Mucosa of rectum (tissue), 2 donors: Measurements from ENCODE around the gene XPO1.
"Not testable (repeated sequence)": the region's sequence is repeated elsewhere in the genome, so short reads cannot be mapped to it uniquely, and the experiment has no call there.

Source experiments
- H3K27ac ChIP-seq, 2 donors: one replicate each; pipeline ENCODE4 v1.7.0; 2013; ENCODE audit warnings: inconsistent platforms in 2 of 2, low read depth in 2 of 2, low read length in 2 of 2
- H3K27me3 ChIP-seq, 2 donors: one replicate each; pipeline ENCODE4 v1.7.0; 2013; ENCODE audit warnings: low read length in 2 of 2; ENCODE audit not compliant: control insufficient read depth in 2 of 2, insufficient read depth in 2 of 2
- H3K36me3 ChIP-seq, 2 donors: one replicate each; pipeline ENCODE4 v1.7.0; 2013; ENCODE audit warnings: low read length in 2 of 2; ENCODE audit not compliant: control insufficient read depth in 2 of 2, insufficient read depth in 2 of 2
- H3K4me1 ChIP-seq, 2 donors: one replicate each; pipeline ENCODE4 v1.7.0; 2013; ENCODE audit warnings: low read length in 2 of 2, mild to moderate bottlenecking in 1 of 2; ENCODE audit not compliant: control insufficient read depth in 2 of 2, insufficient read depth in 2 of 2
- H3K4me3 ChIP-seq, 2 donors: one replicate each; pipeline ENCODE4 v1.7.0; 2013; ENCODE audit warnings: low read length in 2 of 2
- H3K9ac ChIP-seq, 2 donors: one replicate each; pipeline ENCODE4 v1.7.0; 2013; ENCODE audit warnings: low read length in 2 of 2, low read depth in 1 of 2, mild to moderate bottlenecking in 1 of 2
- H3K9me3 ChIP-seq, 2 donors: one replicate each; pipeline ENCODE4 v1.7.0; 2013; ENCODE audit warnings: low read length in 2 of 2; ENCODE audit not compliant: control insufficient read depth in 2 of 2
- donor health status: healthy.
- donor health status: Normal muscosa, but diverticular disease.

The XPO1 gene, protein sequence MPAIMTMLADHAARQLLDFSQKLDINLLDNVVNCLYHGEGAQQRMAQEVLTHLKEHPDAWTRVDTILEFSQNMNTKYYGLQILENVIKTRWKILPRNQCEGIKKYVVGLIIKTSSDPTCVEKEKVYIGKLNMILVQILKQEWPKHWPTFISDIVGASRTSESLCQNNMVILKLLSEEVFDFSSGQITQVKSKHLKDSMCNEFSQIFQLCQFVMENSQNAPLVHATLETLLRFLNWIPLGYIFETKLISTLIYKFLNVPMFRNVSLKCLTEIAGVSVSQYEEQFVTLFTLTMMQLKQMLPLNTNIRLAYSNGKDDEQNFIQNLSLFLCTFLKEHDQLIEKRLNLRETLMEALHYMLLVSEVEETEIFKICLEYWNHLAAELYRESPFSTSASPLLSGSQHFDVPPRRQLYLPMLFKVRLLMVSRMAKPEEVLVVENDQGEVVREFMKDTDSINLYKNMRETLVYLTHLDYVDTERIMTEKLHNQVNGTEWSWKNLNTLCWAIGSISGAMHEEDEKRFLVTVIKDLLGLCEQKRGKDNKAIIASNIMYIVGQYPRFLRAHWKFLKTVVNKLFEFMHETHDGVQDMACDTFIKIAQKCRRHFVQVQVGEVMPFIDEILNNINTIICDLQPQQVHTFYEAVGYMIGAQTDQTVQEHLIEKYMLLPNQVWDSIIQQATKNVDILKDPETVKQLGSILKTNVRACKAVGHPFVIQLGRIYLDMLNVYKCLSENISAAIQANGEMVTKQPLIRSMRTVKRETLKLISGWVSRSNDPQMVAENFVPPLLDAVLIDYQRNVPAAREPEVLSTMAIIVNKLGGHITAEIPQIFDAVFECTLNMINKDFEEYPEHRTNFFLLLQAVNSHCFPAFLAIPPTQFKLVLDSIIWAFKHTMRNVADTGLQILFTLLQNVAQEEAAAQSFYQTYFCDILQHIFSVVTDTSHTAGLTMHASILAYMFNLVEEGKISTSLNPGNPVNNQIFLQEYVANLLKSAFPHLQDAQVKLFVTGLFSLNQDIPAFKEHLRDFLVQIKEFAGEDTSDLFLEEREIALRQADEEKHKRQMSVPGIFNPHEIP (N-terminal part only)

GRCh38 chr2:61538200-61538919 lies at the start of gene XPO1:
TSS of gene XPO1 (minus strand) at chr2:61538356. CDS start at chr2:61533897, 4,459 bp downstream.
- no peaks in the 10 kb centered on the region for H3K9me3 ChIP-seq
- H3K9ac ChIP-seq = peak within 1 kb of the TSS; percentile 89 to 96
- peak within 1 kb of the TSS; percentile 99 for H3K27ac ChIP-seq
- H3K36me3 ChIP-seq = no peaks in the 10 kb centered on the region
- H3K4me3 ChIP-seq = peak within 1 kb of the TSS; percentile 90 to 93
- H3K27me3 ChIP-seq = no peaks in the 10 kb centered on the region
- peaks cover 8 to 16% of the 10 kb centered on the region in 2 donors for H3K4me1 ChIP-seq

DNA sequence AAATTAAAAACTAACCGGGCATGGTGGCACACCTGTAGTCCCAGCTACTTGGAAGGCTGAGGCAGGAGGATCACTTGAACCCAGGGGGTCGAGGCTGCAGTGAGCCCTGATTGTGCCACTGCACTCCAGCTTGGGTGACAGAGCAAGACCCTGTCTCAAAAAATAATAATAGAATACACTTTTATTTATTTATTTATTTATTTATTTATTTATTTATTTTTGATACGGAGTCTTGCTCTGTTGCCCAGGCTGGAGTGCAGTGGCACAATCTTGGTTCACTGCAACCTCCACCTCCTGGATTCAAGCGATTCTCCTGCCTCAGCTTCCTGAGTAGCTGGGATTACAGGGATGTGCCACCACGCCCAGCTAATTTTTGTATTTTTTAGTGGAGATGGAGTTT lies 48.8 kb upstream of the XPO1 start:
- H3K9me3 ChIP-seq = not testable (repeated sequence)

DNA sequence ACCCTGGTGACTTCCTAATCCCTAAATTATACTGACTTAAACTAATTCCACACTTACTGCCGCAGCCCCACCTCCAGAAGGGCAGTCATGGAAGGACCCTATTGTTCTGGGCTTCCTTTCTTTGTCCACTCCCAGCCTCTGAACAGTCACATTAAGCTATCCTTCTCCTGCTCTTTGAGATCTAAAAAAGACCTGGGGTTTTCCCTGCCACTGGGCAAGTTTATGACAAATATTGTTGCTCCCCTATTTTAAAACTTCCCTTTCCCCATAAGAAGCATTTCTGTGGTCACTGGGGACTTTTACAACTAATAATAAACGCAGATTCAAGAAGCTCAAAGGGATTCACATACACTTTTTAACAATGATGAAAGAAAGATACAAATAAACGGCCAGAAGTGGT lies 47.2 kb upstream of the XPO1 start:
- Histone ChIP-seq H3K36me3 (no peaks in the 10 kb centered on the region), H3K9me3 (no peaks in the 10 kb centered on the region), H3K4me3 (no peak overlapping the region), H3K27ac (no peak overlapping the region), H3K9ac (no peak overlapping the region), H3K4me1 (no peaks in the 10 kb centered on the region), H3K27me3 (no peaks in the 10 kb centered on the region)

More for the DNA sequence above, 48.8 kb upstream of the XPO1 start:
- not testable (repeated sequence) for H3K9ac ChIP-seq, H3K4me3 ChIP-seq, H3K36me3 ChIP-seq, H3K27me3 ChIP-seq, H3K4me1 ChIP-seq, H3K27ac ChIP-seq

DNA sequence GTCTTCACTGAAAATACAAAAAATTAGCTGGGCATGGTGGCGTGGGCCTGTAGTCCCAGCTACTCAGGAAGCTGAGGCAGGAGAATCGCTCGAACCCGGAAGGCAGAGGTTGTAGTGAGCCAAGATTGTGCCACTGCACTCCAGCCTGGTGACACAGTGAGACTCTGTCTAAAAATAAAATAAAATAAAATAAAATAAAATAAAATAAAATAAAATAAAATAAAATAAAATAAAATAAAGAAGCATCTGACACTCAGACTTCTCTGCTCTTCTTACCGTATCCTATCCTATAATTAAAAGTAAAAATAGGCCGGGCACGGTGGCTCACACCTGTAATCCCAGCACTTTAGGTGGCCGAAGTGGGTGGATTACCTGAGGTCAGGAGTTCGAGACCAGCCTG lies 46.2 kb upstream of the XPO1 start:
- H3K9ac ChIP-seq, H3K27ac ChIP-seq, H3K36me3 ChIP-seq, H3K4me1 ChIP-seq, H3K9me3 ChIP-seq, H3K4me3 ChIP-seq, H3K27me3 ChIP-seq: not testable (repeated sequence)

DNA sequence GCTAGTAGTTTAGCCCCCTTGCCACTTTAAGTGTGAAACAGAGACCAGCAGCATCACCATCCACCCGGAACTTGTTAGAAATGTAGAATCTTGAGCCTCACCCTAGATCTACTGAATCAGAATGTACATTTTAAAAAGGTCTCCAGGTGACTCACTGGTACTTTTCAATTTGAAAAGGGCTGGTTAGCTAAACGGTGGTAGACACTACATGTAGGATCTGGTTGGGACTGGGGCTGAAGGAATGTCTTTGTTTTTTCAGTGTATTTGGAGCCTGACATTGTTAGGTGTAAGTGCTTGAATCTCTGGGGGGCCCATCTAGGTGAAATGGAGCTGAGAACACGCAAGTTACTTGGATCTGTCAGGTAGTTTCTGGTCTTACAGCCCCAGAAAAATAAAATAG lies 44.0 kb upstream of the XPO1 start:
- H3K36me3 ChIP-seq = no peaks in the 10 kb centered on the region
- no peak overlapping the region for H3K9ac ChIP-seq
- H3K27me3 ChIP-seq = no peaks in the 10 kb centered on the region
- no peak overlapping the region for H3K27ac ChIP-seq
- H3K4me1 ChIP-seq = no peaks in the 10 kb centered on the region
- no peaks in the 10 kb centered on the region for H3K9me3 ChIP-seq
- no peak overlapping the region for H3K4me3 ChIP-seq

DNA sequence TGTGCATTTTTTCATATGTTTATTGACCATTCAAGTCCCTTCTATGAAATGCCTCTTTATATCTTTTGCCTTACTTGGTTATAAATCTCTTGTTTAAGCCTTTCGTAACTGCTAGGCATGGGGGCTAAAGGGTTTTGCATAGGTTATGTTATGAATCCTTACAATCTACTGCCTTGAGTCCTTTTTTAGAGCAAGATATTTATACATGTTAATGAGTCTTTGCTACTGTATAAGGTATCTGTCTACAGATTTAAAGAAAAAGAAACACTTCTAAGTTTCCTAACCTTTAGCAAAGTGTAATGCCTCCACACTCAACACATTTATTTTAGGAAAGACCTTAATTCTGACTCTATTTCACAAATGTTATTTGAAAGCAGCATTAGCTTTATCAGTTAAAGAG lies 43.6 kb upstream of the XPO1 start:
- Histone ChIP-seq H3K27ac (no peak overlapping the region), H3K27me3 (no peaks in the 10 kb centered on the region), H3K4me1 (no peaks in the 10 kb centered on the region), H3K9me3 (no peaks in the 10 kb centered on the region), H3K4me3 (no peak overlapping the region), H3K9ac (no peak overlapping the region), H3K36me3 (no peaks in the 10 kb centered on the region)

- Histone ChIP-seq H3K4me1 (no peaks in the 10 kb centered on the region), H3K4me3 (no peak overlapping the region), H3K9ac (no peak overlapping the region), H3K27me3 (no peaks in the 10 kb centered on the region), H3K36me3 (no peaks in the 10 kb centered on the region), H3K27ac (no peak overlapping the region), H3K9me3 (no peaks in the 10 kb centered on the region)
Observed at GRCh38 chr2:61575447-61575859, 37.3 kb upstream of the XPO1 start.

DNA sequence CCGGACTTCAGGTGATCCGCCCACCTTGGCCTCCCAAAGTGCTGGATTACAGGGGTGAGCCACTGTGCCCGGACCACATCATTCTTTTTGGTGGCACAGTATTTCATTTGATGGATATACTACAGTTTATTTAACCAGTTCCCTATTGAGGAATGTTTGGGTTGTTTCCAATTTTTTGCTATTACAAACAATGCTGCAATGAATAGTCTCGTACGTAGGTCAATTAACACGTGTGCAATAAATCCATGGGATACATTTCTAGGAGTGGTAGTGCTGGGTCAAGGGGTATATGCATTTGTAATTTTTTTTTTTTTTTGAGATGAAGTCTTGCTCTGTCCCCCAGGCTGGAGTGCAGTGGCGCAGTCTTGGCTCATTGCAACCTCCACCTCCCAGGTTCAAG lies 28.4 kb upstream of the XPO1 start:
- H3K4me3 ChIP-seq = no peak overlapping the region
- no peaks in the 10 kb centered on the region for H3K27me3 ChIP-seq
- H3K27ac ChIP-seq = no peak overlapping the region
- H3K36me3 ChIP-seq = no peaks in the 10 kb centered on the region
- H3K9me3 ChIP-seq = no peaks in the 10 kb centered on the region
- H3K4me1 ChIP-seq = no peaks in the 10 kb centered on the region
- no peak overlapping the region for H3K9ac ChIP-seq

- Histone ChIP-seq H3K27me3 (no peaks in the 10 kb centered on the region), H3K9ac (no peak overlapping the region), H3K9me3 (no peaks in the 10 kb centered on the region), H3K4me3 (no peak overlapping the region), H3K27ac (no peak overlapping the region), H3K4me1 (no peaks in the 10 kb centered on the region), H3K36me3 (no peaks in the 10 kb centered on the region)
Observed at GRCh38 chr2:61562615-61563014, 24.5 kb upstream of the XPO1 start.
